SK-N-SH treated with all-trans-retinoic acid at 6 μM for 48 hours (cell line): ENCODE measurements around the gene SEMA4D.

ENCODE experiments used
- CREB5 ChIP-seq: fragments of 250-450 bp; sonication (Bioruptor Pico); IDR thresholded peaks from 2 replicates; pipeline ENCODE4 v1.5.1; 2020; ENCODE audit warnings: low read depth, mild to moderate bottlenecking, moderate library complexity
- ESRRG ChIP-seq: fragments of 250-450 bp; sonication (Bioruptor Pico); IDR thresholded peaks from 2 replicates; pipeline ENCODE4 v1.6.1; 2021; ENCODE audit warnings: mild to moderate bottlenecking
- GLIS3 ChIP-seq: fragments of 250-450 bp; sonication (Bioruptor Pico); IDR thresholded peaks from 2 replicates; pipeline ENCODE4 v1.5.0; 2020; ENCODE audit warnings: mild to moderate bottlenecking, moderate library complexity
- ISL1 ChIP-seq: fragments of 250-450 bp; sonication (Bioruptor Pico); IDR thresholded peaks from 2 replicates; pipeline ENCODE4 v2.1.2; 2022; ENCODE audit warnings: mild to moderate bottlenecking, moderate library complexity
- OSR1 ChIP-seq: fragments of 250-450 bp; sonication (Bioruptor Pico); IDR thresholded peaks from 2 replicates; pipeline ENCODE4 v1.8.0; 2022; ENCODE audit warnings: moderate library complexity, mild to moderate bottlenecking, inconsistent platforms
- POU6F1 ChIP-seq: fragments of 250-450 bp; sonication (Bioruptor Pico); IDR thresholded peaks from 2 replicates; pipeline ENCODE4 v1.8.0; 2021; ENCODE audit warnings: low read depth, mild to moderate bottlenecking, moderate library complexity, borderline replicate concordance
- PPARA ChIP-seq: fragments of 250-450 bp; sonication (Bioruptor Pico); IDR thresholded peaks from 2 replicates; pipeline ENCODE4 v1.5.0; 2020; ENCODE audit warnings: mild to moderate bottlenecking, borderline replicate concordance
- RARB ChIP-seq: fragments of 250-450 bp; sonication (Bioruptor Pico); IDR thresholded peaks from 2 replicates; pipeline ENCODE4 v1.8.0; 2021; ENCODE audit warnings: mild to moderate bottlenecking, moderate library complexity
- TSHZ2 ChIP-seq: fragments of 250-450 bp; sonication (Bioruptor Pico); IDR thresholded peaks from 2 replicates; pipeline ENCODE4 v1.5.0; 2020; ENCODE audit warnings: mild to moderate bottlenecking, moderate library complexity
- ZFP3 ChIP-seq: fragments of 250-450 bp; sonication (Bioruptor Pico); IDR thresholded peaks from 2 replicates; pipeline ENCODE4 v1.5.0; 2020; ENCODE audit warnings: mild to moderate bottlenecking, moderate library complexity
- ZFP30 ChIP-seq: fragments of 450-650 bp; formaldehyde crosslinking; IDR thresholded peaks from 2 replicates; pipeline ENCODE4 v1.5.0; 2022; ENCODE audit warnings: mild to moderate bottlenecking, moderate library complexity

GRCh38 chr9:89482901-89483361, 15.0 kb downstream of the SEMA4D start:
- TF ChIP-seq ZFP30 (CRISPR knock-in tag) (no peak), ISL1 (no peak), TSHZ2 (CRISPR knock-in tag) (no peak), OSR1 (CRISPR knock-in tag) (no peak), POU6F1 (CRISPR knock-in tag) (no peak), ZFP3 (CRISPR knock-in tag) (no peak), CREB5 (CRISPR knock-in tag) (no peak), RARB (CRISPR knock-in tag) (no peak), GLIS3 (CRISPR knock-in tag) (no peak), ESRRG (CRISPR knock-in tag) (no peak), PPARA (CRISPR knock-in tag) (no peak)
